ENCODE data around the gene ZNF330. TPM values are rescaled to one million over a fixed set of nuclear protein-coding genes. Genes with fewer than 3 reads are reported as not detected.

Gene ZNF330
- total RNA-seq, 1 experiment from 2014 or later: 43.9 TPM

DNA sequence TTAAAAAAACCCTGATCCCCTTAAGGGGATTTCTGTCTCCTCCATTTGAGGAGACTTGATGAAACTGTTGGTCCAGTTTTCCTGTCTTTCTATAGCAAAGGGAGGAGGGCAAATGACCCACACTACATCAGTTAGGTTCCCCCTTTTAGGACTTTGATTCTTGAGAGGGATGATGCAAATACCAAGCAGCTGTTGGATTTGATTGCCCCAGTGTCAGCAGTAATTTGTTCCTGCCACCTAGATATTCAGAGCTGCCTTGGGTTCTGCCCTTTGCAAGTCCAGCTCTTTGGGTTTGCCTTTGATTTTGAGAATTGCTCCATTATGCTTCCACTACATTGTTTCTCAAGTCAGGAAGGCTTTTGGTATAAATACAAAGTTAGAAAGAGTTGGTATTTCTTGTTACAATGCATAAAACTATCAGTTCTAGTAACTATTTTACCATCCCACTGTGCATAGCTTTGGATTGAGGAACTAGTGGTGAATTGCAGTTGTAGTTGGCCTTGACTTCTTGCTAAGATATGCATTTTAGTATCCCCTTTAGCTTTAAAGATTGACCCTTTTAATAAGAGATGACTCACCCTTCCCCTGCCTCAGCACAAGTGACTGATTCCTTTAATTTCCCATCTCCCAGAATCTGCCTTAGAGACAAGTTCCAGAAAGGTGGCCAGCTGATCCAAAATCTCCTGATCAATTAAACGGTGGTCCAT lies 24.3 kb upstream of the ZNF330 start (continued):
- TF ChIP-seq NFATC4 (CRISPR knock-in tag; IDR thresholded peaks at IDR 0.05): no peak
- TF ChIP-seq SMAD4 (CRISPR knock-in tag; IDR thresholded peaks at IDR 0.05): no peak
- TF ChIP-seq, protein P1, sequence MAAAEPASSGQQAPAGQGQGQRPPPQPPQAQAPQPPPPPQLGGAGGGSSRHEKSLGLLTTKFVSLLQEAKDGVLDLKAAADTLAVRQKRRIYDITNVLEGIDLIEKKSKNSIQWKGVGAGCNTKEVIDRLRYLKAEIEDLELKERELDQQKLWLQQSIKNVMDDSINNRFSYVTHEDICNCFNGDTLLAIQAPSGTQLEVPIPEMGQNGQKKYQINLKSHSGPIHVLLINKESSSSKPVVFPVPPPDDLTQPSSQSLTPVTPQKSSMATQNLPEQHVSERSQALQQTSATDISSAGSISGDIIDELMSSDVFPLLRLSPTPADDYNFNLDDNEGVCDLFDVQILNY (CRISPR knock-in tag; IDR thresholded peaks at IDR 0.05): no peak
- TF ChIP-seq, protein P2, sequence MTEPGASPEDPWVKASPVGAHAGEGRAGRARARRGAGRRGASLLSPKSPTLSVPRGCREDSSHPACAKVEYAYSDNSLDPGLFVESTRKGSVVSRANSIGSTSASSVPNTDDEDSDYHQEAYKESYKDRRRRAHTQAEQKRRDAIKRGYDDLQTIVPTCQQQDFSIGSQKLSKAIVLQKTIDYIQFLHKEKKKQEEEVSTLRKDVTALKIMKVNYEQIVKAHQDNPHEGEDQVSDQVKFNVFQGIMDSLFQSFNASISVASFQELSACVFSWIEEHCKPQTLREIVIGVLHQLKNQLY (CRISPR knock-in tag; IDR thresholded peaks at IDR 0.05): no peak
- TF ChIP-seq TEAD4 (CRISPR knock-in tag; IDR thresholded peaks at IDR 0.05): no peak
- no peak for TF ChIP-seq NFE2L1 (CRISPR knock-in tag; IDR thresholded peaks at IDR 0.05)
- TF ChIP-seq ZNF232 (CRISPR knock-in tag; IDR thresholded peaks at IDR 0.05): no peak
- TF ChIP-seq ZNF671 (CRISPR knock-in tag; IDR thresholded peaks at IDR 0.05): no peak
- TF ChIP-seq, protein P3, sequence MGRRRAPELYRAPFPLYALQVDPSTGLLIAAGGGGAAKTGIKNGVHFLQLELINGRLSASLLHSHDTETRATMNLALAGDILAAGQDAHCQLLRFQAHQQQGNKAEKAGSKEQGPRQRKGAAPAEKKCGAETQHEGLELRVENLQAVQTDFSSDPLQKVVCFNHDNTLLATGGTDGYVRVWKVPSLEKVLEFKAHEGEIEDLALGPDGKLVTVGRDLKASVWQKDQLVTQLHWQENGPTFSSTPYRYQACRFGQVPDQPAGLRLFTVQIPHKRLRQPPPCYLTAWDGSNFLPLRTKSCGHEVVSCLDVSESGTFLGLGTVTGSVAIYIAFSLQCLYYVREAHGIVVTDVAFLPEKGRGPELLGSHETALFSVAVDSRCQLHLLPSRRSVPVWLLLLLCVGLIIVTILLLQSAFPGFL (CRISPR knock-in tag; IDR thresholded peaks at IDR 0.05; ENCODE audit: borderline replicate concordance): no peak

DNA sequence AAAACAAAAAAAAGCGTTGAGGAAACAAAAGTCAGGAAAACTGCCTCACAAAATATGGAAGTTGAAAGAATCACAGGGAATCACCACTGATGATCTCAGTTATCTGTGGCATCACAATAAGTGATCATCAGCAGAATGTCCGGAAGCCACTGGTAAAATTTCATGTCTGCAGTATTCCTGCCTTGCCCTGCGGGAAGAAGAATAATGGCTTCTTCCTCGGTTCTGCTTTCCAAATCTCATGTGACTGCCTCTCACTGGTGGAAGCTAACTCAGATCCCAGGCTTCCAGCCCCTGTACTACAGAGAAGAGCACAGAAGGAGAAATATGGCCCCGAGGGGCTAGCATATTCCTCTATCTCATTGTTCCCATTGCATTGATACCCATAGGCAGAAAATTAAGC lies 12.7 kb upstream of the ZNF330 start:
- ATAC-seq: no peak
- TF ChIP-seq GABPB1 (CRISPR knock-in tag; IDR thresholded peaks at IDR 0.05): no peak
- TF ChIP-seq, protein P4, sequence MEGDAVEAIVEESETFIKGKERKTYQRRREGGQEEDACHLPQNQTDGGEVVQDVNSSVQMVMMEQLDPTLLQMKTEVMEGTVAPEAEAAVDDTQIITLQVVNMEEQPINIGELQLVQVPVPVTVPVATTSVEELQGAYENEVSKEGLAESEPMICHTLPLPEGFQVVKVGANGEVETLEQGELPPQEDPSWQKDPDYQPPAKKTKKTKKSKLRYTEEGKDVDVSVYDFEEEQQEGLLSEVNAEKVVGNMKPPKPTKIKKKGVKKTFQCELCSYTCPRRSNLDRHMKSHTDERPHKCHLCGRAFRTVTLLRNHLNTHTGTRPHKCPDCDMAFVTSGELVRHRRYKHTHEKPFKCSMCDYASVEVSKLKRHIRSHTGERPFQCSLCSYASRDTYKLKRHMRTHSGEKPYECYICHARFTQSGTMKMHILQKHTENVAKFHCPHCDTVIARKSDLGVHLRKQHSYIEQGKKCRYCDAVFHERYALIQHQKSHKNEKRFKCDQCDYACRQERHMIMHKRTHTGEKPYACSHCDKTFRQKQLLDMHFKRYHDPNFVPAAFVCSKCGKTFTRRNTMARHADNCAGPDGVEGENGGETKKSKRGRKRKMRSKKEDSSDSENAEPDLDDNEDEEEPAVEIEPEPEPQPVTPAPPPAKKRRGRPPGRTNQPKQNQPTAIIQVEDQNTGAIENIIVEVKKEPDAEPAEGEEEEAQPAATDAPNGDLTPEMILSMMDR (IDR thresholded peaks at IDR 0.05): no peak
- Mint-ChIP-seq H3K4me3 (no peak overlapping the region), H3K27me3 (ENCODE audit: low read depth) (no peaks in the 10 kb centered on the region), H3K4me1 (no peaks in the 10 kb centered on the region), H3K36me3 (peaks cover 3% of the 10 kb centered on the region), H3K27ac (no peak overlapping the region), H3K9me3 (peaks cover 7% of the 10 kb centered on the region)
- POLR2A ChIA-PET: no interaction called here
- no peak for DNase-seq (ENCODE audit: low spot score)
- CTCF ChIA-PET: no interaction called here

DNA sequence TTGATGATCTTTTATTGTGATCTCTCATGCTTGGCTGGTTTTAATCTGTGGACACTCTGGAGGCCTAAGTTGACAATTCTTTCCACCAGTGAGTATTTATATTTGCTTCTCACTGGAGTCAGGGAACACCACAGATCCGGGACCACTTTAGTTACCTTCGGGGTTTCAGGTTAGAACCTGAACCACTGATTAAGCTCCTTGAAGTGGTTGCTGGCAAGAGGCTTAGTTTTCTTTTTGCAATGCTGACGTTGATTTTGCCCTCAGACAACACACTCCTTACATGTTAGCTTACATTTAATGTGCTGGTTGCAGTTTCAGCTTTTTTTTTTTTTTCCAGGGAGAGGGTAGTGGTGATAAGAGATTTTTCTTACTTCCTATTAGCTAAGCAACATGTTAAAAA lies 10.5 kb upstream of the ZNF330 start:
- DNase-seq (ENCODE audit: low spot score) (no peak), ATAC-seq (no peak)
- H3K36me3 Mint-ChIP-seq: peaks cover 3% of the 10 kb centered on the region
- peaks cover 17% of the 10 kb centered on the region for H3K9me3 Mint-ChIP-seq
- ChIA-PET CTCF (no interaction called here), POLR2A (no interaction called here)
- no peaks in the 10 kb centered on the region for H3K4me1 Mint-ChIP-seq
- H3K27me3 Mint-ChIP-seq (ENCODE audit: low read depth): no peaks in the 10 kb centered on the region
- TF ChIP-seq ZNF671 (CRISPR knock-in tag; IDR thresholded peaks at IDR 0.05) (no peak), NFYB (CRISPR knock-in tag; conservative IDR thresholded peaks at IDR 0.05; ENCODE audit: low read depth) (no peak), NFE2L1 (CRISPR knock-in tag; IDR thresholded peaks at IDR 0.05) (no peak), CREB1 (CRISPR knock-in tag; IDR thresholded peaks at IDR 0.05) (no peak)
- no peak overlapping the region for H3K4me3 Mint-ChIP-seq
- no peak overlapping the region for H3K27ac Mint-ChIP-seq

DNA sequence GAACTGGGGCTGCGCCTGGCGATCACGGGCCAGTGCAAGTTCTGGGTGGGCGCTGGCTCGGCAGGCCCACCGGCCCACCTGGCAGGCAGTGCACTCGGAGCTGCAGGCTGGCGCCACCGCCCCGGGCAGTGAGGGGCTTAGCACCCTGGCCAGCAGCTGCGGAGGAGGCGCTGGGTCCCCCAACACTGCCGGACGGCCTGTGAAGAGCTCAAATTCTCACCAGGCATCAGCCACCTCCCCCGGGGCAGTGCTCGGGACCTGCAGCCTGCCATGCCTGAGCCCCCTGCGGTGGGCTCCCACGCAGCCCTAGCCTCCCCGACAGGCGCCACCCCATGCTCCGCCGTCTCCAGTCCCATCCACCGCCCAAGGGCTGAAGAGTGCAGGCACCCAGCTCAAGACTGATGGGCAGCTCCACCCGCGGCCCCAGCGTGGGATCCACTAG lies 7.1 kb upstream of the ZNF330 start:
- Mint-ChIP-seq H3K9me3 (peaks cover 17% of the 10 kb centered on the region), H3K4me3 (no peak overlapping the region), H3K27me3 (ENCODE audit: low read depth) (no peaks in the 10 kb centered on the region), H3K36me3 (peaks cover 3% of the 10 kb centered on the region), H3K4me1 (no peaks in the 10 kb centered on the region), H3K27ac (no peak overlapping the region)
- POLR2A ChIA-PET: no interaction called here
- ATAC-seq (no peak), DNase-seq (ENCODE audit: low spot score) (no peak)
- CTCF ChIA-PET: no interaction called here
- TF ChIP-seq, protein P3 (CRISPR knock-in tag; IDR thresholded peaks at IDR 0.05; ENCODE audit: borderline replicate concordance): no peak
- TF ChIP-seq, protein P2 (CRISPR knock-in tag; IDR thresholded peaks at IDR 0.05): no peak
- TF ChIP-seq CBFB (CRISPR knock-in tag; IDR thresholded peaks at IDR 0.05; ENCODE audit: low read depth): no peak
- TF ChIP-seq, protein P5, sequence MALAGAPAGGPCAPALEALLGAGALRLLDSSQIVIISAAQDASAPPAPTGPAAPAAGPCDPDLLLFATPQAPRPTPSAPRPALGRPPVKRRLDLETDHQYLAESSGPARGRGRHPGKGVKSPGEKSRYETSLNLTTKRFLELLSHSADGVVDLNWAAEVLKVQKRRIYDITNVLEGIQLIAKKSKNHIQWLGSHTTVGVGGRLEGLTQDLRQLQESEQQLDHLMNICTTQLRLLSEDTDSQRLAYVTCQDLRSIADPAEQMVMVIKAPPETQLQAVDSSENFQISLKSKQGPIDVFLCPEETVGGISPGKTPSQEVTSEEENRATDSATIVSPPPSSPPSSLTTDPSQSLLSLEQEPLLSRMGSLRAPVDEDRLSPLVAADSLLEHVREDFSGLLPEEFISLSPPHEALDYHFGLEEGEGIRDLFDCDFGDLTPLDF (CRISPR knock-in tag; IDR thresholded peaks at IDR 0.05): no peak
- TF ChIP-seq, protein P6, sequence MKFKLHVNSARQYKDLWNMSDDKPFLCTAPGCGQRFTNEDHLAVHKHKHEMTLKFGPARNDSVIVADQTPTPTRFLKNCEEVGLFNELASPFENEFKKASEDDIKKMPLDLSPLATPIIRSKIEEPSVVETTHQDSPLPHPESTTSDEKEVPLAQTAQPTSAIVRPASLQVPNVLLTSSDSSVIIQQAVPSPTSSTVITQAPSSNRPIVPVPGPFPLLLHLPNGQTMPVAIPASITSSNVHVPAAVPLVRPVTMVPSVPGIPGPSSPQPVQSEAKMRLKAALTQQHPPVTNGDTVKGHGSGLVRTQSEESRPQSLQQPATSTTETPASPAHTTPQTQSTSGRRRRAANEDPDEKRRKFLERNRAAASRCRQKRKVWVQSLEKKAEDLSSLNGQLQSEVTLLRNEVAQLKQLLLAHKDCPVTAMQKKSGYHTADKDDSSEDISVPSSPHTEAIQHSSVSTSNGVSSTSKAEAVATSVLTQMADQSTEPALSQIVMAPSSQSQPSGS (CRISPR knock-in tag; IDR thresholded peaks at IDR 0.05; ENCODE audit: borderline replicate concordance, low read depth): no peak
- no peak for TF ChIP-seq JUN (CRISPR knock-in tag; IDR thresholded peaks at IDR 0.05)
- no peak for TF ChIP-seq ZNF219 (CRISPR knock-in tag; IDR thresholded peaks at IDR 0.05; ENCODE audit: borderline replicate concordance)
